A549 (cell line): ENCODE data around the gene TMEM54.

Source experiments
- CTCF ChIP-seq: fragments of >200 bp; sonication (Bioruptor Twin); formaldehyde crosslinking; IDR thresholded peaks from 3 replicates; pipeline ENCODE4 v1.5.1; 2016
- HDAC2 ChIP-seq: fragments of 200-600 bp; sonication (generic); IDR thresholded peaks from 2 replicates; pipeline ENCODE4 v1.6.1; 2016
- SMC3 ChIP-seq: fragments of >200 bp; sonication (Bioruptor Twin); formaldehyde crosslinking; IDR thresholded peaks from 3 replicates; pipeline ENCODE4 v1.6.1; 2018; ENCODE audit warnings: inconsistent platforms

- TF ChIP-seq CTCF (no peak), HDAC2 (no peak), SMC3 (no peak)
Observed at GRCh38 chr1:32884726-32885125, 16.5 kb downstream of the TMEM54 start.
